ENCODE results near the gene SLC22A25. TPM values are rescaled to one million over a fixed set of nuclear protein-coding genes. Genes with fewer than 3 reads are reported as not detected.

Gene SLC22A25
- not detected in 5 replicates for total RNA-seq (2022; extraction: Qiagen RNA extraction; ENCODE audit: low read depth)

GRCh38 chr11:63243533-63243932, at the start of gene SLC22A25:
TSS of gene SLC22A25 (minus strand) at chr11:63243599. CDS start at chr11:63229652, 13,947 bp downstream.

Other genes starting within 250 kb of the SLC22A25 start
- not detected in 5 replicates for gene SLC22A8, start 227.8 kb downstream of the SLC22A25 start, total RNA-seq (2022; extraction: Qiagen RNA extraction; ENCODE audit: low read depth)
- gene SLC22A24, start 99.4 kb downstream of the SLC22A25 start, total RNA-seq (2022; extraction: Qiagen RNA extraction; ENCODE audit: low read depth) = not detected in 5 replicates
- not detected in 5 replicates for gene SLC22A9, start 126.2 kb upstream of the SLC22A25 start, total RNA-seq (2022; extraction: Qiagen RNA extraction; ENCODE audit: low read depth)
- 0.08 TPM in 1 of 5 replicates, not detected in the others for gene PLAAT5, start 247.6 kb upstream of the SLC22A25 start, total RNA-seq (2022; extraction: Qiagen RNA extraction; ENCODE audit: low read depth)